Heart left ventricle (tissue), 16 donors: ENCODE data around the gene BOC. TPM values are rescaled to one million over a fixed set of nuclear protein-coding genes. Genes with fewer than 3 reads are reported as not detected.
A peak's percentile ranks its signal among the peaks of the same experiment; 100 is the strongest.

Experiments
- ATAC-seq, 4 donors: fragments of 200-7000 bp; cut with Tn5 transposase; one replicate each; pipeline ENCODE4 v1.9.1; 2020 to 2022; ENCODE audit warnings: moderate library complexity in 4 of 4, mild to moderate bottlenecking in 3 of 4, moderate number of reproducible peaks in 1 of 4
- DNase-seq, 5 donors: peaks; one replicate each; pipeline ENCODE4 v3.0.0-alpha.2; 2020
- H3K27ac ChIP-seq, 12 donors: fragments of 200-600 bp; sonication (generic) in 4 of 12; one replicate each; pipeline versions ENCODE4 v1.5.0 to v1.8.0; 2016 to 2022; ENCODE audit warnings: mild to moderate bottlenecking in 2 of 12
- H3K27me3 ChIP-seq, 9 donors: fragments of 200-600 bp; sonication (generic) in 2 of 9; one replicate each; pipeline versions ENCODE4 v1.5.1 to v1.8.0; 2016 to 2022; ENCODE audit warnings: mild to moderate bottlenecking in 3 of 9
- H3K36me3 ChIP-seq, 9 donors: fragments of 200-600 bp; sonication (generic) in 2 of 9; one replicate each; pipeline versions ENCODE4 v1.5.0 to v1.8.0; 2018 to 2022; ENCODE audit warnings: mild to moderate bottlenecking in 2 of 9
- H3K4me1 ChIP-seq, 12 donors: fragments of 200-600 bp; sonication (generic) in 4 of 12; one replicate each; pipeline versions ENCODE4 v1.5.0 to v1.8.0; 2016 to 2022; ENCODE audit warnings: mild to moderate bottlenecking in 3 of 12
- H3K4me3 ChIP-seq, 12 donors: fragments of 200-600 bp; sonication (generic) in 4 of 12; one replicate each; pipeline versions ENCODE4 v1.5.0 to v1.8.0; 2017 to 2022; ENCODE audit warnings: mild to moderate bottlenecking in 9 of 12, moderate library complexity in 4 of 12
- H3K9me3 ChIP-seq, 12 donors: fragments of 200-600 bp; sonication (generic) in 4 of 12; one replicate each; pipeline versions ENCODE4 v1.5.0 to v1.8.0; 2016 to 2022; ENCODE audit warnings: mild to moderate bottlenecking in 1 of 12
- POLR2A ChIP-seq, 2 donors: fragments of 450-650 bp; IDR thresholded peaks; one replicate each; pipeline ENCODE4 v1.6.1; 2017; ENCODE audit warnings: antibody characterized with exemption in 2 of 2, mild to moderate bottlenecking in 2 of 2, moderate library complexity in 2 of 2
- WGBS, 4 donors: extraction: QIAGEN DNeasy Blood & Tissue Kit in 2 of 4; methylation state at CpG; one replicate each; pipeline versions ENCODE4 v1.1.5 to v1.1.7; 2013 to 2018; 5-methylcytosine and 5-hydroxymethylcytosine counted together
- intact Hi-C, 10 donors: fragments of 100-400 bp; cut with DNase I; formaldehyde crosslinking; loops; one replicate each; pipeline versions ENCODE4 v1.11.1 to v1.14.2; 2022
- polyA plus RNA-seq, 2 donors: library from polyadenylated mRNA; stranded (reverse); fragments of 200-250 nt; gene quantifications; one replicate each; pipeline ENCODE4 v1.2.3, GENCODE V29; 2013
- total RNA-seq, 9 donors: library from RNA; depleted of rRNA in 2 of 9; stranded (reverse); fragments of >200 nt in 2 of 9; fragmentation: NEBNext Ultra II Directional in 3 of 9; extraction: Animal tissue kit (Norgen Biotek cat#: 25700) in 3 of 9; gene quantifications; one replicate each; pipeline versions ENCODE4 v1.1.0 to v1.2.4, GENCODE V29; 2016 to 2023
- TF ChIP-seq, protein P1 (sequence below), 12 donors: fragments of 200-600 bp; sonication (generic) in 4 of 12; IDR thresholded peaks; one replicate each; pipeline versions ENCODE4 v1.5.0 to v1.8.0; 2018 to 2022; ENCODE audit warnings: antibody characterized with exemption in 12 of 12, mild to moderate bottlenecking in 5 of 12
- donor health status: ischemic (EF 13 %, LVEDD 7.1; RV severe dilation, severe dysfunction).
- donor health status: healthy with polysubstance abuse.
- donor health status: DM: no; HTN: yes; CAD: no.
- donor health status: DM: no; HTN: no; CAD: no.
- donor health status: ischemic (EF 25% LVEDD 6.9; RV normal size, moderate dysfunction).
- donor health status: ischemic (EF 25% LVEDD 5.7; RV mildly dilated, moderate dysfunction).
- donor health status: healthy.
- donor health status: DM: yes; HTN: yes; CAD: no.
- donor health status: ischemic (EF 35%, LVEDD 5.7; RV mildly dilated, moderate dysfunction).
- donor health status: nonischemic (EF 11% LVEDD 7.7; RV severe dilation, severe dysfunction).
- donor health status: DM: yes; HTN: yes; CAD: no.
- donor health status: PGD.
- donor health status: ischemic (EF 29% LVEDD 5.4; RV normal size, mild dysfunction).
- donor health status: nonischemic (EF 23%, LVEDD 6.1; RV moderate dilation, normal function).

The BOC gene
- total and polyA plus RNA-seq, 11 donors = 1.9 to 12.2 (median 4.4) TPM

DNA sequence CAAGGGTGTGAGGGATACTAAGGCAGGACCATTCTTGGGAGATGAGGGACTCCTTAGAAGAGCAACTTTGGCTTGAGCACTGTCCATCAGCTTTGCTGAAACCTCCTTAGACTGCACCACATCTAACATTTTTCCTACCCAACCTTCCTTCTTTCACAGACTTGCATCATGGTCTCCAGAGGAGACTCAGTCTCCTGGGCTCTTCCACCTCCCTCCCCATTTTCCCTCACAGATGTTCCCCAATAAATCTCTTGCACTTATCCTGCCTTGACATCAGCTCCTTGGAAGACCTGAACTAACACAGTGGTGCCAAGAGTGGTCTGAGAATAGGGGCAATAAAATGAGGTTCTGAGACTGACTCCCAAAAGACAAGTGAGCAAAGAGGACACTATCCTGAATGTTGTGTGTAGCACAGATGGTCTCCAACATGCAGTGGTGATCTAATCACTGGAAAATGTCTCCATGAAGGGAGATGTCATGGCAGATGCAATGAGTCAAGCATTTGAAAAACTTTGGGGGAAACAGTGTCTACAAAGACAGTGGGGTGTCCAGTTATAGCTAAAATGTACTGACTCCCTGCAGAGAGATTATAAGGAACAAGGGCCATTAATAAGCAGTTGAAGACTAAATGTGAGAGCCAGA is 26.0 kb upstream of the BOC start:
- H3K36me3 ChIP-seq = no peaks in the 10 kb centered on the region
- no peak for TF ChIP-seq POLR2A (IDR thresholded peaks at IDR 0.05)
- TF ChIP-seq, protein P1, sequence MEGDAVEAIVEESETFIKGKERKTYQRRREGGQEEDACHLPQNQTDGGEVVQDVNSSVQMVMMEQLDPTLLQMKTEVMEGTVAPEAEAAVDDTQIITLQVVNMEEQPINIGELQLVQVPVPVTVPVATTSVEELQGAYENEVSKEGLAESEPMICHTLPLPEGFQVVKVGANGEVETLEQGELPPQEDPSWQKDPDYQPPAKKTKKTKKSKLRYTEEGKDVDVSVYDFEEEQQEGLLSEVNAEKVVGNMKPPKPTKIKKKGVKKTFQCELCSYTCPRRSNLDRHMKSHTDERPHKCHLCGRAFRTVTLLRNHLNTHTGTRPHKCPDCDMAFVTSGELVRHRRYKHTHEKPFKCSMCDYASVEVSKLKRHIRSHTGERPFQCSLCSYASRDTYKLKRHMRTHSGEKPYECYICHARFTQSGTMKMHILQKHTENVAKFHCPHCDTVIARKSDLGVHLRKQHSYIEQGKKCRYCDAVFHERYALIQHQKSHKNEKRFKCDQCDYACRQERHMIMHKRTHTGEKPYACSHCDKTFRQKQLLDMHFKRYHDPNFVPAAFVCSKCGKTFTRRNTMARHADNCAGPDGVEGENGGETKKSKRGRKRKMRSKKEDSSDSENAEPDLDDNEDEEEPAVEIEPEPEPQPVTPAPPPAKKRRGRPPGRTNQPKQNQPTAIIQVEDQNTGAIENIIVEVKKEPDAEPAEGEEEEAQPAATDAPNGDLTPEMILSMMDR (IDR thresholded peaks at IDR 0.05) = no peak
- ATAC-seq (no peak), DNase-seq (no peak)
- no peaks in the 10 kb centered on the region for H3K27me3 ChIP-seq
- no peaks in the 10 kb centered on the region for H3K4me1 ChIP-seq
- H3K27ac ChIP-seq = no peak overlapping the region
- intact Hi-C loops = no loop called here
- peaks cover 0 to 15% (median 0%) of the 10 kb centered on the region in 12 donors for H3K9me3 ChIP-seq
- H3K4me3 ChIP-seq = no peak overlapping the region

- intact Hi-C loops = no loop called here
- TF ChIP-seq, protein P1 (IDR thresholded peaks at IDR 0.05) = no peak
- TF ChIP-seq POLR2A (IDR thresholded peaks at IDR 0.05) = no peak
- ATAC-seq (no peak), DNase-seq (no peak)
- no peak overlapping the region for H3K27ac ChIP-seq
- H3K36me3 ChIP-seq = no peaks in the 10 kb centered on the region
- peaks cover 0 to 15% (median 0%) of the 10 kb centered on the region in 12 donors for H3K9me3 ChIP-seq
- no peak overlapping the region for H3K4me3 ChIP-seq
- 90 to 94% (median 93%) methylated on average over 5 of the region's 5 CpGs for WGBS, 4 donors
- no peaks in the 10 kb centered on the region for H3K4me1 ChIP-seq
- H3K27me3 ChIP-seq = no peaks in the 10 kb centered on the region
Observed at GRCh38 chr3:113186566-113186965, 24.8 kb upstream of the BOC start.

DNA sequence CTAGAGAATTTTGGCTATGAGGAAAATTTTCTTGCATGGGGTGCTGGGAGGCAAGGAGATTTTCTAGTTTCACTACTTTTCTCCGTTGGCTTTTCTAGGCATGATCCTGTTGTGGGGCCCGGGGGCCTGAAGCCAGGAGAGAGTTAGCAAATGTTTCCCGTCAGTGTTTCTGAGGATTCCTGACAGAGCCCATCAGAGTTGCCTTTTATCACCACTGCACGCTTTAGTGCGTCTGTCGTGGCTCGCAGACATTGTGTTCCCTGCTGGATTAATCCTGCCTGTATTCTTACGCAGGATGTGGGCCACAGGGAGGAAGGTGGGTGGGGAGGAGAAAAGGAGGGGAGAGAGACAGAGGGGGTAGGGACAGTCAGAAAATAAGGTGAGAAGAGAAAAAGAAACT is 18.1 kb upstream of the BOC start:
- Histone ChIP-seq H3K9me3 (peaks cover 0 to 16% (median 0%) of the 10 kb centered on the region in 12 donors), H3K27ac (peak overlapping the region in 1 of 12 donors; percentile 55), H3K4me3 (no peak overlapping the region), H3K27me3 (no peaks in the 10 kb centered on the region), H3K36me3 (no peaks in the 10 kb centered on the region), H3K4me1 (no peaks in the 10 kb centered on the region)
- DNase-seq (no peak), ATAC-seq (peak in 3 of 4 donors; percentile 28 to 70 (median 51))
- 25 to 30% (median 27%) methylated on average over 8 of the region's 8 CpGs for WGBS, 4 donors
- no peak for TF ChIP-seq POLR2A (IDR thresholded peaks at IDR 0.05)
- TF ChIP-seq, protein P1 (IDR thresholded peaks at IDR 0.05) = no peak
- intact Hi-C loops = loop anchor here in 1 of 10 donors (5.0 kb wide), 1 partner anchor 36 kb away; no protein-coding TSS in a partner anchor

GRCh38 chr3:113193719-113194118 is 17.6 kb upstream of the BOC start:
- Histone ChIP-seq H3K27me3 (no peaks in the 10 kb centered on the region), H3K9me3 (peaks cover 0 to 12% (median 0%) of the 10 kb centered on the region in 12 donors), H3K36me3 (no peaks in the 10 kb centered on the region), H3K4me1 (no peaks in the 10 kb centered on the region), H3K4me3 (no peak overlapping the region), H3K27ac (peak overlapping the region in 1 of 12 donors; percentile 55)
- DNase-seq = no peak
- TF ChIP-seq, protein P1 (IDR thresholded peaks at IDR 0.05) = no peak
- no peak for TF ChIP-seq POLR2A (IDR thresholded peaks at IDR 0.05)
- 70 to 79% (median 74%) methylated on average over 1 of the region's 1 CpG for WGBS, 4 donors
- ATAC-seq = no peak
- intact Hi-C loops = loop anchor here in 1 of 10 donors (5.0 kb wide), 1 partner anchor 36 kb away; no protein-coding TSS in a partner anchor
